Measurements from ENCODE around the gene FBLN1.
"Not testable (repeated sequence)": the region's sequence is repeated elsewhere in the genome, so short reads cannot be mapped to it uniquely, and the experiment has no call there.

Gene FBLN1

GRCh38 chr22:45586651-45587405 is 84.1 kb downstream of the FBLN1 start:
- no peak for DNase-seq

GRCh38 chr22:45587638-45588505 is 85.2 kb downstream of the FBLN1 start:
- no peak for DNase-seq

DNA sequence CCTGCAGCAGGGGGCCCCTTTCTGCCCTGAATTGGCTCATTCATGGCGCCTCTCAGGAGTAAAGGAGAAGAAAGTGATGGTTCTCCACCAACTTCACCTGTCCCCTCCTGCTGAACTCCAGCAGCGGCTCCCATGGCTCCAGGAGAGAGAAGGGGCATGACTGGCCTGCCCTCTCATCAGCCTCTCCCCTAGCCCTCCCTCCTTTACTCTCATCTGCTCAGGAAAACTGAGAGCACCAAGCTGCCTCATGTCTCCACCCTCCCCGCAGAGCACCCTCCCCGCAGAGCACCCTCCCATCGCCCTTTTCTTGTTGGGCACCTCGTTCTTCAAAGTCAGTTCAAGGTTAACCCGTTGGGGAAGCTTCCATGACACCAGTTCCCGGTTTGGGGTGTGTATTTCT is 86.9 kb downstream of the FBLN1 start:
- DNase-seq: no peak

DNA sequence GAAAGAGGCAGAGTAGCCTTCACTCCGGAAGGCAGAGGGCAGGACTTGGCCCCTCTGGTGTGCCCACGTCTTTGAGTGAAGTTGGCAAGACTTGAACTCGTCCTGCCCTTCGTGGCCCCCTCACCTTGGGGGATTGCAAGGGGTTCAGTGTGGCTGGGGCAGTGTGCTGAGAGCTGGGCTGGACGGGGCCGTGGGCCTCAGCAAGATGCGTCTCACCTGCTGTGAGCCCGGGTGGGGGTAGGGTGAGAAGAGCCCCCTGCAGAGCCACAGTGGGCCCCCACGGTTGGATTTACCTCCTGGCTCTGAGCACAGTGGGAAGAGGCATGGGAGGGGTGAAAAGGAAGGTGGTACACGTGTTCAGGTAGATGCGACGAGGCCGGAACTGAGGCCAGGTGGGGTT is 87.6 kb downstream of the FBLN1 start:
- DNase-seq: no peak

- DNase-seq: not testable (repeated sequence)
Measured at GRCh38 chr22:45591633-45592213, 89.0 kb downstream of the FBLN1 start.

DNA sequence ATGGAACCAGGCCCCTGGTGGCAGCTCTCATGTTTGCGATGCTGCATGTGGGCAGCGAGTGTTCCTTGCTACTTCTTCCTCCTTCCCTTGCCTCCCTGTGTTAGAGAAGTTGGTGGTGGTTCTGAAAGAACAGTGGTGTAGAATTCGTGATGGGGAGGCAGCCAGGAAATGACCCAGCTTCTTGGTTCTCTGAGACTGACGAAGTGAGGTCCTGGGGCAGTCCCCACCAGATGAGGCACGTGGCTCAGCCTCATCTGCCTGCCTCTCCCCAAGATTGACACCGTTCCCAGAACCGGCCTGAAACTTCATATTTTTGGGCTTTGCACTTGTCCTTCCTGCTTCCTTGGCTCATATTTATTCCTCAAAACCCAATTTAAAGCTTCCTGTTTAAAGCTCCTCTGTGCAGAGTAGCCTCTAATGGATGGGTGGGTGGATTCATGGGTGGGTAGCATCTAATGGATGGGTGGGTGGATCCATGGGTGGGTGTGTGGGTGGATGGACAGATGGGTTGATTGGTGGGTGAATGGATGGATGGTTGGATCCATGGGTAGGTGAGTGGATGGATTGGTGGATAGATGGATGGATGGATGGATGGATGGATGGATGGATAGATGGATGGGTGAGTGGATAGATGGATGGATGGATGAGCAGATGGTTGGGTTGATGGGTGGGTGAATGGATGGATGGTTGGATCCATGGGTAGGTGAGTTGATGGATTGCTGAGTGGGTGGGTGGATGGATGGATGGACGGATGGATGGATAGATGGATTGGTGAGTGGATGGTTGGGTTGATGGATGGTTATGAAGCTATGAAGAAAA is 91.6 kb downstream of the FBLN1 start:
- no peak for DNase-seq

- peak; percentile 17 for DNase-seq
Measured at GRCh38 chr22:45597460-45598192, 94.9 kb downstream of the FBLN1 start.

GRCh38 chr22:45598596-45599217 is 96.0 kb downstream of the FBLN1 start:
- no peak for DNase-seq

- DNase-seq: no peak
Measured at GRCh38 chr22:45599836-45600577, 97.3 kb downstream of the FBLN1 start.

DNA sequence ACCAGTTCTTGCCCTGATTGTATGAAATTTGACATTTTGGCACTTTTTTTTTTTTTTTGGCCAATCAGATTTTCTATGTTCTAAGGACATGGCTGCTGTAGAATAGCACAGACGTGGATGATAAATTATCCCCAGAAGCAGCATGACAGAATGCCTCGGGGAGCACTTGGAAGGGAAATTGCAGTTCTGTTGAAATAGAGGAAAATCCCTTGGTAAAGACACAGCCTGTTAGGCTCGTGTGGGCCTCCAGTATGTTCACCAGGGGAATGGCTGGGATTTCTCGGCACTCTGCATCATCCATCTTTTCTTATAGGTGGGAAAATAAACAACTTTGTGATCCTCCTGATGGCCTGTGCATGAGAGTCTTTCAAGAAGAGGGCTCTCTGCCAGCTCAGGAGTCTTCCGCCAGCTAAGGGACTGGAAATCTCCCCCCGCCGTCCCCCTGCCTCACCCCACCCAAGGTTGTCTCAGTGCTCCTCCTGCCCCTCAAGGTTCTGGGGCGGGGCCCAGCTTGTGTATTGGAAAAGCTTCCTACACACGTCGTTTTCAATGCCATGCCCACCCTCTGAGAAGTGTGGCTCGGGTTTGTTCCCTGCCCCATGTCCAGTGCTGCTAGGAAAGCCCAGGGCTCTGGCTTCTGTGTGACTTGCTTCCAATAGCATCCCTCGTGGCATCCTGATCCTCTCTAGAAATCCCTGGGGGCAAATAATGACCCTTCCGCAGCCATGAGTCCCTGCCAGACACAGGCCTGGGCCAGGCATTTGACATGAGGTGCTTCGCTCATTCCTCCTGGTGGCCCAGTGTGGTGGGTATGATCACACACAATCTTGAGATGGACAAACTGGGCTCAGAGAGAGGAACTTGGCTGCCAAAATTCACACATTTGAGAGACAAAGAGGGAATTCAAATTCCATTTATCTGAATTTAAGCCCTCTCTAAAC is 98.4 kb downstream of the FBLN1 start:
- no peak for DNase-seq

GRCh38 chr22:45602004-45602733 is 99.5 kb downstream of the FBLN1 start:
- no peak for DNase-seq

- peak; percentile 61 for DNase-seq
Measured at GRCh38 chr22:45602824-45603595, 100.3 kb downstream of the FBLN1 start.

- no peak for DNase-seq
Measured at GRCh38 chr22:45603619-45604018, 100.9 kb downstream of the FBLN1 start.

GRCh38 chr22:45608045-45608444 is 105.4 kb downstream of the FBLN1 start:
- DNase-seq: not testable (repeated sequence)

GRCh38 chr22:45608763-45609180 is 106.1 kb downstream of the FBLN1 start:
- DNase-seq: no peak

- DNase-seq: no peak
Measured at GRCh38 chr22:45612451-45612901, 109.8 kb downstream of the FBLN1 start.

DNA sequence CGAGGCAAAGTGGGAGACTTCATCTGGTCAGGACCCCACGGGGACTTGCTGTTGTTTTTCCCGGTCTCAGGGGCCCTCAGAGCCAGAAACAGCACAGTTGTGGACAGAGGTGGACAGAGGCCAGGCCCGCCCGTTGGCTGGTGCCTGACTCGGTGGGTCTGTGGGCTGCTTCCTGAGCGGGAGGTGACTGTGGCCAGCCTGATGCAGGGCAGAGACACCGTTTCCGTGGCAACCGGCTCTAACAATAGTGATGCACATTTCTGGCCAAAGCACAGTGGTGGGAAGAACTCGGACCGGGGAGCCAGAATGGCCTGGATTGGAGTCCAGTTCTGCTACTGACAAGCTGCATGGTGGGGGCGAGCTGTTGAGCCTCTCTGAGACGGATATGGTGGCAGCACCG is 110.3 kb downstream of the FBLN1 start:
- no peak for DNase-seq

DNA sequence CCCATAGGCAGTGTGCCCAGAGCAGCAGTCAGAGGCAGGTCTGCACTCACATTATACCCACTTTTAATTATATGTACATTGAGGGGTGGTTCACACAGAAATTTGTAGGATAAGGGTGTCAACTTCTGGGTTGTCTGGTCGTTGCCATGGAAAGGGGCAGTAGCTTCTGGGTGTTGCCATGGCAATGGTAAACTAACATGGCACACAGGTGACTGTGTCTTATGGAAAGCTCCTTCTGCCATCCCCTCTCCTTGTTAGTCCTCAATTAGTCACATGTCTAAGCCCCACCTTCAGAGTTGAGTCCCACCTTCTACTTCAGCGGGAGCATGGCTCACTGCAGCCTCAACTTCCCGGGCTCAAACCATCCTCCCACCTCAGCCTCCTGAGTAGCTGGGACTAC is 112.7 kb downstream of the FBLN1 start:
- DNase-seq: no peak

Measured in NCI-H510A (cell line).